HL-60/S4 (cell line): ENCODE results near the gene RALA.

Experiments used
- in situ Hi-C: fragments of 300-500 bp; cut with MboI; formaldehyde crosslinking; loops from 2 replicates; pipeline ENCODE4 v1.14.3; 2022; ENCODE audit warnings: low sequenced_read_pairs

Gene RALA, protein sequence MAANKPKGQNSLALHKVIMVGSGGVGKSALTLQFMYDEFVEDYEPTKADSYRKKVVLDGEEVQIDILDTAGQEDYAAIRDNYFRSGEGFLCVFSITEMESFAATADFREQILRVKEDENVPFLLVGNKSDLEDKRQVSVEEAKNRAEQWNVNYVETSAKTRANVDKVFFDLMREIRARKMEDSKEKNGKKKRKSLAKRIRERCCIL

GRCh38 chr7:39623047-39623731 is at the start of gene RALA:
Gene RALA (plus strand): TSS chr7:39623572. CDS start chr7:39686668, 63,096 bp downstream.
- in situ Hi-C loops, result no loop called here

DNA sequence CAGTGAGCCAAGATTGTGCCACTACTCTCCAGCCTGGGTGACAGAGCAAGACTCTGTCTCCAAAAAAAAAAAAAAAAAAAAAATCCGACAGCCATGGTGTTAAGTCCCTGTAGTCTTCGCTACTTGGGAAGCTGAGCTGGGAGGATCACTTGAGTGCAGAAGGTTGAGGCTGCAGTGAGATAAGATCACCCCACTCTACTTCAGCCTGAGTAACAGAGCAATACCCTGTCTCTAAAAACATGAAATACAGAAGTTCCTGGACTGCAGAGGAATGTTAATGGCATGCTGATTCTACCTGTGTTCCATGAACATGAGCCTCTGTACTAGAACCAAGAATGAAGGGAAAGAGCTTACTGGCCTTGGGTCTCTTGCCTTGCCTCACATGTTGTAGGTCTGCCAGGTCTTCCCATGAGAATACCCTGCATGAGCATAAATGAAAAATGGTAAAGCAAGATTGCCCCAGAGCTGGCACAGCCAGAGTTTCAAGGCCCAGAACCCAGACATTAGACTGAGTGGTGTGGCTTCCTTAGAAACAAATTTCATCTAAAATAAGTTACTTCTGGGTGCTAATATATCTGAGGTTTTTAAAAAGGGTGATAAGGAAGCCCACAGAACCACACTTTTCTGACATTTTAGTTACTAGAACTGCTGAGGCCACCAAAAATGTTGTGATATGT is 48.6 kb upstream of the RALA start:
- in situ Hi-C loops, result no loop called here

- in situ Hi-C loops, result no loop called here
Observed at GRCh38 chr7:39577229-39577874, 46.0 kb upstream of the RALA start.

GRCh38 chr7:39580149-39580874 is 43.1 kb upstream of the RALA start:
- in situ Hi-C loops, result loop anchor here (5.0 kb wide), 1 partner anchor 162 kb away; no protein-coding TSS in a partner anchor

DNA sequence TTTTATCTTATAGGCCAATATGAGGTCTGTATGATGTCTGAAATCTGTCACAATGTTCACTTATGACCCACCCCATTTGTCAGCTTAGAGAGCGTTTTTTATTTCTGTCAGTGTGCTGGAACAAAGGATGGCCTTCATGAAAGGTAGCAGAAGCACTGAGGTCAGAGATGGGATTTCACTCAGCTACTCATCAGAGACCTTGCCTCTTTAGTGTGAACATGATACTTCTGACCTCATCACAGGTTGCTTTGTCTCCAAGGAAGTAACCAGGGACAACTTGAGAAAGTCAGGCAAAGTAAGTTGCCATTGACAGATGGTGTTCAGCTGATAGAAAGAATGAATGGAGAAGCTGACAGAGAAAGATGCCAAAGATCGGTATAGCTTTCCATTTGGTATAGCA is 40.8 kb upstream of the RALA start:
- in situ Hi-C loops, result loop anchor here (5.0 kb wide), 1 partner anchor 160 kb away; no protein-coding TSS in a partner anchor

DNA sequence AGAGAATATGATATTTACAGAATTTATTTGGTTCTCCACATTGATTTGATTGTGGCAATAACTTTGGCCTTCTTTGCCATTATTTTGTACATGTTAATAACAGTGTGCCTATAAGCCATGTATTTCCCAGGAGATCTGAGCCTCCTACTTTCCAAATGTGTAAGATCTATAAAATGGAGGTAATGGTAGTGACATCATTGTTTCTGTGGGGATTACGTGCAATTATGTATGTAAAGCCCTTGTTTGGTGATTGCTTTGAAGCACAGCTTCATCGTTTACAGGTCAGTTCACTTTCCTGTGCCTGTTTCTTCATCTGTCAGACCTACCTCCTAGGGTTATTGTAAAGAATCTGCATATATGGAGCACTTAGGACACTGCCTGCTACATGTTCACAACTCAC is 39.8 kb upstream of the RALA start:
- in situ Hi-C loops, result loop anchor here (5.0 kb wide), 1 partner anchor 159 kb away; no protein-coding TSS in a partner anchor

DNA sequence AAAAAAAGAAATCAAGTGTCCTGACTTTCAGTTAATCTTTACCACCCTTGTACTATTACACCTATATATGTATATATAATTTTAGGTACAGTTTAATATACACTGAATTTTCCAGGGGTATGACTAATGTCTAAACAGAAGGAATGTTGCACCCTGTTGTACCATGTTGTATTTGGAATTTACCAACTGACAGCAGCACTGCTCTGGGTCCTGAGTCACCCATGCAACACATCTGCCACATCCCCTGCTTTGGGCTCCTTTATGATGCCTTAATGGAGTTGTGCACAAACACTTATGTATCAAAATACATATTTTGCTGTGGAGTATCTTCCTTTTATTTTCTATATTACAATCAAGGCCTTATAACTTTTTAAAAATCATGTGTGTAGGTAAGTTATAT is 36.0 kb upstream of the RALA start:
- in situ Hi-C loops, result no loop called here

DNA sequence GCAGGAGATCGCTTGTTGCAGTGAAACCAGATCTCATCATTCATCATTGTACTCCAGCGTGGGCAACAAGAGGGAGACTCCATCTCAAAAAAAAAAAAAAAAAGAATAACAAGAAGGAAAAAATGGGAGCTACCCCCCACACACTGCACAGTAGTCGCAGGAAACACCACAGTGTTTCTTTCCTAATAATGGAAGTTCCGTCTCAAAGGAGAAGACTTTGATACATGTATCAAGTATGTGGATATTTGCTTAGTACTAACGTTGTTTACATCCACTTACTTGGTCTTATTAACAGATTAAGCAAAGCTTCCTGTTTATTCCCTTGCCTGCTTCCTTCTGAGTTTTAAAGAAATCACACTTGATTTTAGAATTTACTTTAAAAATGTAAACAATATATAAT is 35.0 kb upstream of the RALA start:
- in situ Hi-C loops, result no loop called here

GRCh38 chr7:39589323-39590111 is 33.9 kb upstream of the RALA start:
- in situ Hi-C loops, result no loop called here

DNA sequence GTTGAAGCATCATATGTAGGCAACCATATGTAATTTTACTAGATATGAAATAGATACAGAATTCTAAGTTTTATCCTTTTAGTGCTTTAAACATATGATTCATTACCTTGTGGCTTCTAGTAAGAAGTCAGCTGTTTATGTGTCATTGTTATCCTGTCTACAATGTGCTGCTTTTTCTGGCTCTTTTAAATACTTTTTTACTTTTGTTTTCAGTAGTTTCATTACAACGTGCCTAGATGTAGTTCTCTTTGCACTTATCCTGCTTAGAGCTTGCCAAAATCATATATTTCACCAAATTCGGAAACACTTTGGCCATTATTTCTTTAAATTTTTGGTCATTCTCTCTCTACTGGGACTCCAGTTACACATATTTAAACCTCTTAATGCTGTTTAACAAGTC is 30.8 kb upstream of the RALA start:
- in situ Hi-C loops, result no loop called here

DNA sequence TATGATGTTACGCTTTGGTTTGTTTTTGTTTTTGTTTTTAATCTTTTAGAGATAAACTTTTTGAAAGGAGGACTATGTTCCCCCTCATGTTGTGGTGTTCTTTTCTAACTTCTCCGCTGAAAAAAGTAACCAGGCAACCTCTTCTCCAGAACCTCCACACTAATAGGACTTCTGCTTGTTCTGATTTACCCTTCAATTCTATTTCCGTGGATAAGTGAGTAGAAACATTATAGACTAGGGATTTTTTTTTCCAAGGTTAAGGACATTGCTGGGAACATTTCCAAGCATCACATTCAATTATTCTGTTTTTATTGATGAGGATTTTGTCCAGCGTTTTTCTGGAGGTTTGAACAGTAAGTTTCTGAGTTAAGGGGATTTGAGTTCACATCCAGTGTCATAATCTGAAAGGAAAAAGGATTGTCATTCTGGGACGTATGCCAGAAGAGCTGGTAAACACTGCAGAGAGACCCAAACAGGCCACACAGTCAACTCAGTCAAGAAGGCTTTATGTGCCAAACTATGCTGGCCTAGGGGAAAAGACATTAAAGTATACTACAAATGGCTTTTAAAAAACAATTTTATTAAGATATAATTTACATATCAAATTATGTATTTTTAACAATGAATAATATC is 28.3 kb upstream of the RALA start:
- in situ Hi-C loops, result no loop called here

- in situ Hi-C loops, result no loop called here
Observed at GRCh38 chr7:39602351-39602750, 21.0 kb upstream of the RALA start.

- in situ Hi-C loops, result no loop called here
Observed at GRCh38 chr7:39603924-39604323, 19.4 kb upstream of the RALA start.

GRCh38 chr7:39605087-39605486 is 18.3 kb upstream of the RALA start:
- in situ Hi-C loops, result no loop called here

DNA sequence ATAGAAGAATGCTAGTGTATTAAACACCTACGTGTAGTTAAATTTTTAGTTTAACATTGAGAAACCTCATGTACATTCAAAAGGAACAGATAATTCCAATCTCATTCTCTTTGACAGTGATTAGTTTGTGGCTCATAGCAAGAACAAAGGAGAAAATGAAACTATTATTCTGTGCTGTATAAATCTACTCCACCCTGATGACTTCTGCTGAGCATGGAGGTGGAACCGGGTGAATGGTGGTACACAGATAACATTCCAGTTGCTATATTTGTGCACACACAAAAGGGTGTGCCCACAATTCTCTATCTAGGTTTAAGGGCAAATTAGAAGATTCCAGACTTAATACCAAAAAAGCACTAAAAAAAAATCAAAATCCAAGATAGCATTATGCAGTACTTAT is 17.0 kb upstream of the RALA start:
- in situ Hi-C loops, result no loop called here

- in situ Hi-C loops, result no loop called here
Observed at GRCh38 chr7:39606941-39607340, 16.4 kb upstream of the RALA start.

DNA sequence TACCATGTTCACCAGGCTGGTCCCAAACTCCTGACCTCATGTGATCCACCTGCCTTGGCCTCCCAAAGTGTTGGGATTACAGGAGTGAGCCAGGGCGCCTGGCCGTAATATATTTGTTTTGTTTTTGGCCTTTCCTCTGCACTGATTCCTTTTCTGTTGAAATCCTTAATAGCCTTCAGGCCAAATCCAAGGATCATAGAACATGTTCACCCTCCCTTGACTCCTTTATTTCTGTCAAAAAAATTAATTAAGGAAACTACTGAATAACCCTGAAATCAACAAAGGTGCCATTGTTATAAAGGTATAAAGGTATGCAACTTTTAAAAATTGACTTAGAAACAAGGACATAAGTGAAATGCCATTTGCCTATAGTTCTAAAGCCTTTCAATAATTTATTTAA is 15.5 kb upstream of the RALA start:
- in situ Hi-C loops, result no loop called here

- in situ Hi-C loops, result no loop called here
Observed at GRCh38 chr7:39608278-39608677, 15.1 kb upstream of the RALA start.

DNA sequence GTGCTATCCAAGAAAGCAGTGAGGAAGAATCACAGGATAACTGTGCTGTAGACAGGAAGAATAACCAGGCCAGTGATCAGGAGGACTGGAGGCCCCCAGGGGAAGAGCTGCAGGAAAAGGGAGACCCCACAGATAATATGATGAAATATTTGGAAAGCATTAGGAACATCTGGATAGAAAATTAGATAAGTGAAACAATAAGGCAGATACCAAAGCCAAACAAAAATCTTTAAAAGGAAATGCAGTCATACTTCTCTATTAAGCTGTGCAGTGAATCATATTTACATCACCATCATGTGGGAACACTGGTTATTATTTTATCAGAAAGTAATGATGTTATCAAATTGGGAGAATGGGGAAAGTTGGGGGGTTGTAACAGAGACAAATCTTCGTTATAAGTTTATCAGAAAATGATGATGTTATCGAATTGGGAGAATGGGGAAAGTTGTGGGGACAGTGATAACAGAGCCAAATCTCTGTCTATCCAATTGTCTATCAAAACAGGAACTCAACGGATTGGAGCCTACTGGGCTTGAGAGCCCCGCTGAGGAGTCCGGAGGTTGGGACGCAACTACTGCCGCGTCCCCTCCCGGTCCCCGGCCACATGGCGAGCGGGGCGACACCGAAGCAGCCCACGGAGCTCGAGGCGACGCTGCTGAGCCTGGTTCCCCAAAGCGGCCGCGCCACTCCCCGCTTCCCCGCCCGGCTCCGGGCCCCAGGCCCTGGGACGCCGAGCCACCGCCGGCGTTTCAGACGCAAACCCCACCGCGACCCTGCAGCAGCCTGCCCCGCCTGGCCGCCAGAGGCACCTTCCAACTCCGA is 14.0 kb upstream of the RALA start:
- in situ Hi-C loops, result no loop called here
